GM21515 (cell line): Measurements from ENCODE around the gene VGLL4.

Experiments
- ATAC-seq: cut with Tn5 transposase; IDR thresholded peaks from one replicate; pipeline ENCODE4 v1.9.1; 2021; ENCODE audit not compliant: unreplicated experiment

Gene VGLL4

GRCh38 chr3:11566916-11567315, 76.8 kb downstream of the VGLL4 start:
- ATAC-seq: no peak

GRCh38 chr3:11566478-11566877, 77.2 kb downstream of the VGLL4 start:
- ATAC-seq: no peak

GRCh38 chr3:11565932-11566331, 77.8 kb downstream of the VGLL4 start:
- ATAC-seq: no peak

DNA sequence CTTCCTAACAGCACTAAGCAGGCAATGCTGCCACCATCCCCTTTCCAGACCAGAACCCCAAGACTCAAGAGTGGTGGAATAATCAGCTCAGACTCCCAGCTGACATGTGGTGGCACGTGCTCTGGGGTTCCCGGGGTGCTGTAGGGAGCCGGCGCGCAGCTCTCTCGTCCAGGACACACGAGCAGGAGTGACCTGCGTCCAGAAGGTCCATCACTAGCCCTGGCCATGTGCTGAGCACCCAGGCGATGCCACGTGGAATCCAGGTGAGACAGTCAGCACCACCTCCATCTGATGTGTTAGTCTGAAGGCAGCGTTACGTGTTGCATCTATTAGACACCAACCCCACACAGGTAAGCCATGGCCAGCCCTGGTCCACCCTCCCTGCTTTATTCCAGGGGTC, 78.2 kb downstream of the VGLL4 start:
- ATAC-seq: no peak

DNA sequence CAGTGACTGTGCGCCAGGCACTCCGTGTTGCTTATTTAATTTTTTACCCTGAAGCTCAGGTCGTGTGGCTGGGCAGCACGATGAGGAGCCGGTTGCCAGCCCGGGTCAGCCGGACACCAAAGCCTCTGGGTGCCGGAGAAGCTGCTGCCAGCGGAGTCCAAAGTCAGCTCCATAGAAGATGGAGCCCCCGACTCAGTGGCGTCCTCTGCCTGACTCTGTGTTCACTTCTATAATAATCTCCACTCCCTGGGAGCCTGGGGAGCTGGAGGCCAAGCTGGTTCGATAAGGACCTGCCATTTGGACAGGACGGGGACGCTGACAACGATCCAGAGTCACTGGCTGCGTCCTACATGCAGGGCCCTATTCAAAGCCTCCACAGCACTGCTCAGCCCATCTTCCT, 78.6 kb downstream of the VGLL4 start:
- no peak for ATAC-seq

GRCh38 chr3:11564577-11565001, 79.1 kb downstream of the VGLL4 start:
- ATAC-seq: no peak

DNA sequence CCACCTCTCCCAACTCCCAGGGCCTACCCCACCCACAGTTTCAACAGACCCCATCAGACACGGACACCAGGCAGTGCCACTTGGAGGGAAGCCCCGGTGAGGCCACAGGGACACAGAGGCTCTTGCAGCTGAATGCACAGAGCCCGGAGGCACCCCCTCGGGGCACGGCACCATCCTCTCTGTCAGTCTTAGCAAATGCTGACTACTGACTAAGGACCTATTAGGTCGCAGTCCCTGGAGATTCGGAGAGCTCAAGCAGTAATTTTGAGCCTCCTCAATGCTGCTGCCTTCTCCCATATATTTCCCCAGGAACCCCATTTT, 79.9 kb downstream of the VGLL4 start:
- ATAC-seq: no peak

DNA sequence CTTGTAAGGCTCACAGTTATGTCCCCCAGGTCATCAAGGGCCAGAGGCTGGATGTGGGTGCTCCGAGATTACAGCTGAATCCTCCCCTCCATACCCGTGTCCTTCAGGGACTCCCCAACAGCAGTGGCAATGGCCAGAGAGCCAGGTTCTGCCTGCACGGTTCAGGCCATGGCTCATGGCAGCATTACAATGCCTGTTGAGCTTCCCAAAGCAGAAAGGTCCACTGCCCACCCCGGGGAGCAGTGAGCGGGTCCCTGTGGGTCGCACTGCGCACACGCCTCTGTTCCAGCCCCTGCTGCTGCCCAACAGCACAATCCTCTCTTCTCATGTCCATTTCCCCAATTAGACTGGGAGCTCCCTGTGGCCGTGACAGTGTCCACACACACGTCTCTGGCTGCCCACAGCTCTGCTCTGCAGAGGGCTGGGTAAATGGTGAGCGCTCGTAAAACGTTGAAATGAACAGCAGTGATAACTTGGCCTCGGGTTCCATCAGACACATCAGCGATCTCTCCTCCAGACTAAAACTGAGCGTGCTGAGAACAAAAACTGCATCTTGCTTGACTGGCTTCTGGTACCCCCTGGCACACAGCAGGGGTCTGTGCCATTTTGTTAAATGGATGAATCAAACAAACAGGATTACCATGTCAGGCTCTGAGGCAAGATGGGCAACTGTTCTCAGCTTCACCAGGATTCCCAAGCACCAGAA, 80.4 kb downstream of the VGLL4 start:
- no peak for ATAC-seq

DNA sequence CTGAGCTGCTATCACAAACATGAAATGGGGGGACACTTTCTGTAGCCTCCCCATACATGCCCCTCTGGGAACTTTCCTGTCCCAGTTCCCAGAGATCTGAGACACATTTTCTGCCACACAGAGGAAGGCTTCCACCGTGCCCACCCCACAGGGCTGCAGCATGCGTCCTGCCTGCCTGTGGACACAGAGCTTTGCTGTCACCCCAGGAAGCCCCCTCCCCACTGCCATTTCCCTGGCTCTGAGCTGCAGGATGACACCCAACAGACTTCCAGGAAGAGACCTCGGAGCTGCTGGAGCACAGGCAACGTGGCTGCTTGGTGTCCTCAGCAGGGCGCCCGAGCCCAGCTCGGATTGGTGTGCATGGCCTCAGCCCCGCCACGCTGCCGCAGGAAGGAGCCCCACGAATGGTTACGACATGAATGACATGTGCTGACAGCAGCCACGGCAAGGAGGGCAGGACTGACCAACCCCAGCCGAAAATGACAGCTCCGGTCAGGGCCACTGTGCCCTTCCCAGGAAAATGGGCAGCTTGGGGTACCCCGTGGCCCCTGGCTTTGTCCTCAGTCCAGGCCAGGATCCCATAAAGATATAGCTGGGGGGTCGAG, 81.3 kb downstream of the VGLL4 start:
- ATAC-seq: no peak

DNA sequence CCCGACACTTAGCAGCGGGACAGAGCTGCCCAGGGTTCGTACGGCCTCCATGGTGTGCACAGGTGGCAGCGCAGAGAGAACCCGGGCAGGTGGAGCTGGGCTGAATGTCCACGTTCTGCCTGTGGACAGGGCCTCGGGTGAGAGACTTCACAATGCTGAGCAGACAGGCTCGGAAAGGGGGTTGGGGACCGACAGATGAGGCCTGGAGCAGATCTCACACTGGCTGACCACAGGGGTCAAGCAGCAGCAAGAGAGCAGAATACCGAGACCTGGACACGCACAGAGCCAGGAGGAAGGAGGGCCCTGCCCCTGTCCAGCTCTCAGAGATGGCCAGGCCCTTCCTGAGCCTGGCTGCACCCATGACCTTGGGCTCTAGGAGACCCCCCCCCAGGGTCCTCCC, 83.0 kb downstream of the VGLL4 start:
- ATAC-seq: no peak

GRCh38 chr3:11559816-11560633, 83.7 kb downstream of the VGLL4 start:
- no peak for ATAC-seq

GRCh38 chr3:11558918-11559815, 84.5 kb downstream of the VGLL4 start:
- no peak for ATAC-seq

- ATAC-seq: no peak
Measured at GRCh38 chr3:11558411-11558903, 85.3 kb downstream of the VGLL4 start.

- no peak for ATAC-seq
Measured at GRCh38 chr3:11558002-11558401, 85.7 kb downstream of the VGLL4 start.

- ATAC-seq: no peak
Measured at GRCh38 chr3:11556851-11557644, 86.7 kb downstream of the VGLL4 start.

DNA sequence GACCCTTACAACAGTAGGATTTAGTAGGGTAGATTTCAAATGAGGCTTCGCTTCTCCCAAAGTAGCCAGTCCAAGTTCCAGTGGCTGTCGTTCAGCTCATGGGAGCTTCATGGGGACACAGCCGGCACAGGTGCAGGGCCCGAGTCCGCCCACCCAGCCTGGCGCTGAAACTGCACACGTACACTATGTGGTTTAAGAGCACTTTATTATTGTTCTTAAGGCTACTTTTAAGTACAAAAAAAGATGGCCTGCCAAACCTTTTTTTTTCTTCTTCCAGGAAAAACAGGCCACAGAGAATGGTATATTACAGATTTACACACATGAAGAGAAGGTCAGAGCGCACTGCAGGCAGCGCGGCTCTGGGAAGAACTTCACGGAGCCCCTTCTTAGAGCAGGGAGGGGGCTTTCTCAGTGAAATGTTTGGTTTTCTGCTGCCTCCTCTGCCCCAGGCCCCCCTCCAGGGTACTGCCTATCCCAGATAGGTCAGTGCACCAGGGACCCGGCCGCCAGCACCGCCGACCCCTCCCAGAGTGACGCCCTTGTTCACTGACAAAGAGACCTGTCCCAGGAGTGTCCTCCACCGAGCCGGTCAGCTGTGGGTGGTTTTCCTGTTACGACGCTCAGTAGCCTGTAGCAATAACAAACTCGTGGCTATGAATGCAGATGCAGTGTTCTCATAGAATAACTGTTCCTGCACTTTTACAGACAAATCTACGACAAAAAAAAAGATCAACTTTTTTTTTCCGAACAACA, 87.7 kb downstream of the VGLL4 start:
- ATAC-seq: no peak

GRCh38 chr3:11555211-11555782, 88.4 kb downstream of the VGLL4 start:
- ATAC-seq: no peak

GRCh38 chr3:11554666-11555065, 89.0 kb downstream of the VGLL4 start:
- no peak for ATAC-seq

DNA sequence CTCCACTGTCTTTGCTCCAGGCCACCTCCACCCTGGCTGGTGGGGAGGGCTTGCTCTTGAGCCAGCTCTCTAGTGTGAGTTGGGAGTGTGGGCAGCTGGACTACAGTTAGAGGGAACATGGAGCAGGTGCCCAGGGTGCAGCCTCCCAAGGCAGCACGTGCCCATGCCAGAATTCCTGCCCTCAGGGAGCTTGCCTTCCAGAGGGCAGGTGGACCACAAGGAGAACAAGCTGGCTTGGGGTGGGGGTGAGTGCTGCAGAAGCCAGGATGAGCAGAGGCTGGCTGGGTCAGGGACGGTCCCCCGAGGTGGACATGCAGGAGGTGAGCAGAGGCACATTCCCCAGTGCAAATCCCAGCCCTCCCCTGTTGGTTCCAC, 89.5 kb downstream of the VGLL4 start:
- ATAC-seq: no peak
